SK-N-SH treated with all-trans-retinoic acid at 6 μM for 48 hours (cell line): ENCODE measurements around the gene CACNG1.

Source experiments
- ATAC-seq: fragments of 200-7000 bp; cut with Tn5 transposase; 3 replicates; pipeline ENCODE4 v1.9.1; 2020; ENCODE audit warnings: mild to moderate bottlenecking, moderate library complexity
- ARNTL ChIP-seq: fragments of 450-650 bp; formaldehyde crosslinking; IDR thresholded peaks from 2 replicates; pipeline ENCODE4 v1.5.0; 2020; ENCODE audit warnings: low read depth, mild to moderate bottlenecking, moderate library complexity, borderline replicate concordance
- BACH2 ChIP-seq: fragments of 250-450 bp; sonication (Bioruptor Pico); IDR thresholded peaks from 2 replicates; pipeline ENCODE4 v1.9.0; 2021; ENCODE audit warnings: mild to moderate bottlenecking, borderline replicate concordance
- CREB5 ChIP-seq: fragments of 250-450 bp; sonication (Bioruptor Pico); IDR thresholded peaks from 2 replicates; pipeline ENCODE4 v1.5.1; 2020; ENCODE audit warnings: low read depth, mild to moderate bottlenecking, moderate library complexity
- CSDC2 ChIP-seq: fragments of 250-450 bp; sonication (Bioruptor Pico); IDR thresholded peaks from 2 replicates; pipeline ENCODE4 v1.5.0; 2020; ENCODE audit warnings: mild to moderate bottlenecking, moderate library complexity
- ESRRG ChIP-seq: fragments of 250-450 bp; sonication (Bioruptor Pico); IDR thresholded peaks from 2 replicates; pipeline ENCODE4 v1.6.1; 2021; ENCODE audit warnings: mild to moderate bottlenecking
- GLIS3 ChIP-seq: fragments of 250-450 bp; sonication (Bioruptor Pico); IDR thresholded peaks from 2 replicates; pipeline ENCODE4 v1.5.0; 2020; ENCODE audit warnings: mild to moderate bottlenecking, moderate library complexity
- ISL1 ChIP-seq: fragments of 250-450 bp; sonication (Bioruptor Pico); IDR thresholded peaks from 2 replicates; pipeline ENCODE4 v2.1.2; 2022; ENCODE audit warnings: mild to moderate bottlenecking, moderate library complexity
- OSR1 ChIP-seq: fragments of 250-450 bp; sonication (Bioruptor Pico); IDR thresholded peaks from 2 replicates; pipeline ENCODE4 v1.8.0; 2022; ENCODE audit warnings: moderate library complexity, mild to moderate bottlenecking, inconsistent platforms
- PATZ1 ChIP-seq: fragments of 250-450 bp; sonication (Bioruptor Pico); IDR thresholded peaks from 2 replicates; pipeline ENCODE4 v1.8.0; 2020; ENCODE audit warnings: mild to moderate bottlenecking, moderate library complexity, borderline replicate concordance
- POU6F1 ChIP-seq: fragments of 250-450 bp; sonication (Bioruptor Pico); IDR thresholded peaks from 2 replicates; pipeline ENCODE4 v1.8.0; 2021; ENCODE audit warnings: low read depth, mild to moderate bottlenecking, moderate library complexity, borderline replicate concordance
- PPARA ChIP-seq: fragments of 250-450 bp; sonication (Bioruptor Pico); IDR thresholded peaks from 2 replicates; pipeline ENCODE4 v1.5.0; 2020; ENCODE audit warnings: mild to moderate bottlenecking, borderline replicate concordance
- RARB ChIP-seq: fragments of 250-450 bp; sonication (Bioruptor Pico); IDR thresholded peaks from 2 replicates; pipeline ENCODE4 v1.8.0; 2021; ENCODE audit warnings: mild to moderate bottlenecking, moderate library complexity
- SNAI2 ChIP-seq: fragments of 250-450 bp; sonication (Bioruptor Pico); IDR thresholded peaks from 2 replicates; pipeline ENCODE4 v1.5.0; 2020; ENCODE audit warnings: mild to moderate bottlenecking, moderate library complexity
- TCF4 ChIP-seq: fragments of 250-450 bp; sonication (Bioruptor Pico); IDR thresholded peaks from 2 replicates; pipeline ENCODE4 v1.8.0; 2021; ENCODE audit warnings: mild to moderate bottlenecking, moderate library complexity, borderline replicate concordance
- TOX ChIP-seq: fragments of 250-450 bp; sonication (Bioruptor Pico); IDR thresholded peaks from 2 replicates; pipeline ENCODE4 v1.8.0; 2021; ENCODE audit warnings: mild to moderate bottlenecking, moderate library complexity, borderline replicate concordance
- ZC3H10 ChIP-seq: fragments of 250-450 bp; sonication (Bioruptor Pico); IDR thresholded peaks from 2 replicates; pipeline ENCODE4 v1.5.1; 2021; ENCODE audit warnings: mild to moderate bottlenecking, moderate library complexity
- ZFP3 ChIP-seq: fragments of 250-450 bp; sonication (Bioruptor Pico); IDR thresholded peaks from 2 replicates; pipeline ENCODE4 v1.5.0; 2020; ENCODE audit warnings: mild to moderate bottlenecking, moderate library complexity
- ZFP30 ChIP-seq: fragments of 450-650 bp; formaldehyde crosslinking; IDR thresholded peaks from 2 replicates; pipeline ENCODE4 v1.5.0; 2022; ENCODE audit warnings: mild to moderate bottlenecking, moderate library complexity
- ZNF565 ChIP-seq: fragments of 450-650 bp; formaldehyde crosslinking; conservative IDR thresholded peaks from 2 replicates; pipeline ENCODE4 v1.5.0; 2020; ENCODE audit warnings: low read depth, mild to moderate bottlenecking, moderate library complexity
- ZNF70 ChIP-seq: fragments of 450-650 bp; formaldehyde crosslinking; IDR thresholded peaks from 2 replicates; pipeline ENCODE4 v1.5.0; 2020; ENCODE audit warnings: mild to moderate bottlenecking, moderate library complexity
- ZNF8 ChIP-seq: fragments of 450-650 bp; formaldehyde crosslinking; IDR thresholded peaks from 2 replicates; pipeline ENCODE4 v1.5.0; 2020; ENCODE audit warnings: mild to moderate bottlenecking, moderate library complexity
- TF ChIP-seq, protein P1 (sequence below): fragments of 250-450 bp; sonication (Bioruptor Pico); IDR thresholded peaks from 2 replicates; pipeline ENCODE4 v1.5.0; 2020; ENCODE audit warnings: mild to moderate bottlenecking, moderate library complexity
- TF ChIP-seq, protein P2 (sequence below): fragments of 250-450 bp; sonication (Bioruptor Pico); IDR thresholded peaks from 2 replicates; pipeline ENCODE4 v1.5.1; 2021; ENCODE audit warnings: mild to moderate bottlenecking, moderate library complexity

The CACNG1 gene

GRCh38 chr17:67053438-67054000, 9.2 kb downstream of the CACNG1 start:
- TF ChIP-seq ESRRG (CRISPR knock-in tag) (no peak), ARNTL (no peak), ZNF8 (CRISPR knock-in tag) (no peak), RARB (CRISPR knock-in tag) (no peak)
- TF ChIP-seq, protein P1, sequence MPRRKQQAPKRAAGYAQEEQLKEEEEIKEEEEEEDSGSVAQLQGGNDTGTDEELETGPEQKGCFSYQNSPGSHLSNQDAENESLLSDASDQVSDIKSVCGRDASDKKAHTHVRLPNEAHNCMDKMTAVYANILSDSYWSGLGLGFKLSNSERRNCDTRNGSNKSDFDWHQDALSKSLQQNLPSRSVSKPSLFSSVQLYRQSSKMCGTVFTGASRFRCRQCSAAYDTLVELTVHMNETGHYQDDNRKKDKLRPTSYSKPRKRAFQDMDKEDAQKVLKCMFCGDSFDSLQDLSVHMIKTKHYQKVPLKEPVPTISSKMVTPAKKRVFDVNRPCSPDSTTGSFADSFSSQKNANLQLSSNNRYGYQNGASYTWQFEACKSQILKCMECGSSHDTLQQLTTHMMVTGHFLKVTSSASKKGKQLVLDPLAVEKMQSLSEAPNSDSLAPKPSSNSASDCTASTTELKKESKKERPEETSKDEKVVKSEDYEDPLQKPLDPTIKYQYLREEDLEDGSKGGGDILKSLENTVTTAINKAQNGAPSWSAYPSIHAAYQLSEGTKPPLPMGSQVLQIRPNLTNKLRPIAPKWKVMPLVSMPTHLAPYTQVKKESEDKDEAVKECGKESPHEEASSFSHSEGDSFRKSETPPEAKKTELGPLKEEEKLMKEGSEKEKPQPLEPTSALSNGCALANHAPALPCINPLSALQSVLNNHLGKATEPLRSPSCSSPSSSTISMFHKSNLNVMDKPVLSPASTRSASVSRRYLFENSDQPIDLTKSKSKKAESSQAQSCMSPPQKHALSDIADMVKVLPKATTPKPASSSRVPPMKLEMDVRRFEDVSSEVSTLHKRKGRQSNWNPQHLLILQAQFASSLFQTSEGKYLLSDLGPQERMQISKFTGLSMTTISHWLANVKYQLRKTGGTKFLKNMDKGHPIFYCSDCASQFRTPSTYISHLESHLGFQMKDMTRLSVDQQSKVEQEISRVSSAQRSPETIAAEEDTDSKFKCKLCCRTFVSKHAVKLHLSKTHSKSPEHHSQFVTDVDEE: no peak
- ATAC-seq: no peak

DNA sequence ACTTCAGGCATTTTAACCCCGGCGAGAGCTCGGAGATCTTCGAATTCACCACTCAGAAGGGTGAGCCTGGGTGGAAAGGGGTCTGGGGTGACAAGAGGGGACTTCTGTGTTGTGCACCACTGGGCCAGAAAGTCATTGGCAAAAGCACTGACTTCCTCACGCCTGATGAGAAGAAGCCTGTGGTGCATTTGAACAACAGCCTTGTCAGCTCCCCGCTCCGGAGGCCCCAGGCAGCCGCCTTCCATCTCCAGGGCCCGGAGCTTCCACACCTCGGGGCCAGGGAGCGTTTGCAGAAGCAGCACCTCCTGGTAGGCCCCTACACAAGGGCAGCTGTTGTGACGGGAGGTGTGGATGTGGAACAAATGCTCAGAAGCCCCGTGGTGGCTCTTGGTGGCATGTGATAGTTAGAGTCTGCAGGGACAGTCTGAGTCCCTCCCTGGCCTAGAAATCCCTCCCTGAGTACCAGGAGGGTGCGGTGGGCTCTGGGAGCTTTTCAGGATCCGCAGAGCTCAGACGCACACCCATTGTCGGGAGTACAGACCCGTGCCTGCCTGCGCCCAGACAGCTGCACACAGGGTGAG, 9.7 kb downstream of the CACNG1 start:
- TF ChIP-seq, protein P2, sequence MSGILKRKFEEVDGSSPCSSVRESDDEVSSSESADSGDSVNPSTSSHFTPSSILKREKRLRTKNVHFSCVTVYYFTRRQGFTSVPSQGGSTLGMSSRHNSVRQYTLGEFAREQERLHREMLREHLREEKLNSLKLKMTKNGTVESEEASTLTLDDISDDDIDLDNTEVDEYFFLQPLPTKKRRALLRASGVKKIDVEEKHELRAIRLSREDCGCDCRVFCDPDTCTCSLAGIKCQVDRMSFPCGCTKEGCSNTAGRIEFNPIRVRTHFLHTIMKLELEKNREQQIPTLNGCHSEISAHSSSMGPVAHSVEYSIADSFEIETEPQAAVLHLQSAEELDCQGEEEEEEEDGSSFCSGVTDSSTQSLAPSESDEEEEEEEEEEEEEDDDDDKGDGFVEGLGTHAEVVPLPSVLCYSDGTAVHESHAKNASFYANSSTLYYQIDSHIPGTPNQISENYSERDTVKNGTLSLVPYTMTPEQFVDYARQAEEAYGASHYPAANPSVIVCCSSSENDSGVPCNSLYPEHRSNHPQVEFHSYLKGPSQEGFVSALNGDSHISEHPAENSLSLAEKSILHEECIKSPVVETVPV (CRISPR knock-in tag): no peak
- no peak for TF ChIP-seq ESRRG (CRISPR knock-in tag)
- no peak for TF ChIP-seq ARNTL
- TF ChIP-seq PPARA (CRISPR knock-in tag): no peak
- TF ChIP-seq ZNF8 (CRISPR knock-in tag): no peak
- TF ChIP-seq ZNF70 (CRISPR knock-in tag): no peak
- TF ChIP-seq GLIS3 (CRISPR knock-in tag): no peak
- TF ChIP-seq OSR1 (CRISPR knock-in tag): no peak
- TF ChIP-seq BACH2: no peak
- no peak for TF ChIP-seq ZC3H10 (CRISPR knock-in tag)
- no peak for TF ChIP-seq TCF4 (CRISPR knock-in tag)
- TF ChIP-seq RARB (CRISPR knock-in tag): no peak
- TF ChIP-seq ZFP3: no peak
- TF ChIP-seq POU6F1: no peak
- no peak for ATAC-seq

- ATAC-seq: no peak
- no peak for TF ChIP-seq RARB (CRISPR knock-in tag)
- no peak for TF ChIP-seq CREB5 (CRISPR knock-in tag)
- no peak for TF ChIP-seq OSR1 (CRISPR knock-in tag)
- no peak for TF ChIP-seq GLIS3 (CRISPR knock-in tag)
- no peak for TF ChIP-seq ZFP30 (CRISPR knock-in tag)
- TF ChIP-seq, protein P1: no peak
- no peak for TF ChIP-seq PATZ1 (CRISPR knock-in tag)
- no peak for TF ChIP-seq ISL1
- TF ChIP-seq ZNF565: no peak
- no peak for TF ChIP-seq SNAI2
- TF ChIP-seq, protein P2 (CRISPR knock-in tag): no peak
- TF ChIP-seq TCF4 (CRISPR knock-in tag): no peak
- no peak for TF ChIP-seq BACH2
- TF ChIP-seq ARNTL: no peak
- no peak for TF ChIP-seq ZC3H10 (CRISPR knock-in tag)
- no peak for TF ChIP-seq ZNF8 (CRISPR knock-in tag)
- TF ChIP-seq ESRRG (CRISPR knock-in tag): no peak
- no peak for TF ChIP-seq TOX (CRISPR knock-in tag)
- no peak for TF ChIP-seq CSDC2 (CRISPR knock-in tag)
These were observed 10.3 kb downstream of the CACNG1 start for GRCh38 chr17:67054608-67055007.
